ENCODE data around the gene DNAH11.

DNAH11 gene

DNA sequence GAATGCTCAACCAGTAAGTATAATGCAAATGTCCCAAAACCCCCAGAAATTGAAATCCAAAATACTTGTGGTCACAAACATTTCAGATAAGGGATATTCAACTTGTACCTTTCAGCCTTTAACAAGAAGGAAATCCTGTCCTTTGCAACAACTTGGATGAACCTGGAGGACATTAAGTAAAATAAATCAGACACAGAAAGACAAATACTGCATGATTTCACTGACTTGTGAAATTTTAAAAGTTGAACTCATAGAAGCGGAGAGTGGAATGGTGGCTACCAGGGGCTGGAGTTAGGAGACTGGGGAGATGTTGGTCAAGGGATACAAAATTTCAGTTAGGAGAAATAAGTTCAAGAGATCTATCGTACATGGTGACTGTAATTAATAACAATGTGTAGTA, 187.6 kb downstream of the DNAH11 start:
- no peak for TF ChIP-seq ZBTB7A (IDR thresholded peaks at IDR 0.05; ENCODE audit: low read depth)
- no peak for TF ChIP-seq RAD21 (IDR thresholded peaks at IDR 0.05; ENCODE audit: low read depth)
- no peak for TF ChIP-seq TCF12 (IDR thresholded peaks at IDR 0.05; ENCODE audit: low read depth)
- no peak for TF ChIP-seq TAF1 (IDR thresholded peaks at IDR 0.05; ENCODE audit: low read depth)
- TF ChIP-seq NFIC (IDR thresholded peaks at IDR 0.05), result no peak
- no peak for TF ChIP-seq EP300 (IDR thresholded peaks at IDR 0.05; ENCODE audit: borderline replicate concordance)
- no peak for TF ChIP-seq YY1 (IDR thresholded peaks at IDR 0.05; ENCODE audit: low read depth)
- TF ChIP-seq, protein P1, sequence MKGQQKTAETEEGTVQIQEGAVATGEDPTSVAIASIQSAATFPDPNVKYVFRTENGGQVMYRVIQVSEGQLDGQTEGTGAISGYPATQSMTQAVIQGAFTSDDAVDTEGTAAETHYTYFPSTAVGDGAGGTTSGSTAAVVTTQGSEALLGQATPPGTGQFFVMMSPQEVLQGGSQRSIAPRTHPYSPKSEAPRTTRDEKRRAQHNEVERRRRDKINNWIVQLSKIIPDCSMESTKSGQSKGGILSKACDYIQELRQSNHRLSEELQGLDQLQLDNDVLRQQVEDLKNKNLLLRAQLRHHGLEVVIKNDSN (IDR thresholded peaks at IDR 0.05), result no peak
- no peak for TF ChIP-seq CEBPB (IDR thresholded peaks at IDR 0.05)
- TF ChIP-seq EGR1 (IDR thresholded peaks at IDR 0.05), result no peak
- no peak for TF ChIP-seq FOXM1 (IDR thresholded peaks at IDR 0.05; ENCODE audit: borderline replicate concordance, low read depth)
- no peak for TF ChIP-seq CREB1 (IDR thresholded peaks at IDR 0.05; ENCODE audit: low read depth)
- TF ChIP-seq, protein P2, sequence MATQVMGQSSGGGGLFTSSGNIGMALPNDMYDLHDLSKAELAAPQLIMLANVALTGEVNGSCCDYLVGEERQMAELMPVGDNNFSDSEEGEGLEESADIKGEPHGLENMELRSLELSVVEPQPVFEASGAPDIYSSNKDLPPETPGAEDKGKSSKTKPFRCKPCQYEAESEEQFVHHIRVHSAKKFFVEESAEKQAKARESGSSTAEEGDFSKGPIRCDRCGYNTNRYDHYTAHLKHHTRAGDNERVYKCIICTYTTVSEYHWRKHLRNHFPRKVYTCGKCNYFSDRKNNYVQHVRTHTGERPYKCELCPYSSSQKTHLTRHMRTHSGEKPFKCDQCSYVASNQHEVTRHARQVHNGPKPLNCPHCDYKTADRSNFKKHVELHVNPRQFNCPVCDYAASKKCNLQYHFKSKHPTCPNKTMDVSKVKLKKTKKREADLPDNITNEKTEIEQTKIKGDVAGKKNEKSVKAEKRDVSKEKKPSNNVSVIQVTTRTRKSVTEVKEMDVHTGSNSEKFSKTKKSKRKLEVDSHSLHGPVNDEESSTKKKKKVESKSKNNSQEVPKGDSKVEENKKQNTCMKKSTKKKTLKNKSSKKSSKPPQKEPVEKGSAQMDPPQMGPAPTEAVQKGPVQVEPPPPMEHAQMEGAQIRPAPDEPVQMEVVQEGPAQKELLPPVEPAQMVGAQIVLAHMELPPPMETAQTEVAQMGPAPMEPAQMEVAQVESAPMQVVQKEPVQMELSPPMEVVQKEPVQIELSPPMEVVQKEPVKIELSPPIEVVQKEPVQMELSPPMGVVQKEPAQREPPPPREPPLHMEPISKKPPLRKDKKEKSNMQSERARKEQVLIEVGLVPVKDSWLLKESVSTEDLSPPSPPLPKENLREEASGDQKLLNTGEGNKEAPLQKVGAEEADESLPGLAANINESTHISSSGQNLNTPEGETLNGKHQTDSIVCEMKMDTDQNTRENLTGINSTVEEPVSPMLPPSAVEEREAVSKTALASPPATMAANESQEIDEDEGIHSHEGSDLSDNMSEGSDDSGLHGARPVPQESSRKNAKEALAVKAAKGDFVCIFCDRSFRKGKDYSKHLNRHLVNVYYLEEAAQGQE (IDR thresholded peaks at IDR 0.05; ENCODE audit: low read depth), result no peak
- TF ChIP-seq TEAD4 (IDR thresholded peaks at IDR 0.05), result no peak
- TF ChIP-seq, protein P3, sequence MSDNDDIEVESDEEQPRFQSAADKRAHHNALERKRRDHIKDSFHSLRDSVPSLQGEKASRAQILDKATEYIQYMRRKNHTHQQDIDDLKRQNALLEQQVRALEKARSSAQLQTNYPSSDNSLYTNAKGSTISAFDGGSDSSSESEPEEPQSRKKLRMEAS (IDR thresholded peaks at IDR 0.05), result no peak

DNA sequence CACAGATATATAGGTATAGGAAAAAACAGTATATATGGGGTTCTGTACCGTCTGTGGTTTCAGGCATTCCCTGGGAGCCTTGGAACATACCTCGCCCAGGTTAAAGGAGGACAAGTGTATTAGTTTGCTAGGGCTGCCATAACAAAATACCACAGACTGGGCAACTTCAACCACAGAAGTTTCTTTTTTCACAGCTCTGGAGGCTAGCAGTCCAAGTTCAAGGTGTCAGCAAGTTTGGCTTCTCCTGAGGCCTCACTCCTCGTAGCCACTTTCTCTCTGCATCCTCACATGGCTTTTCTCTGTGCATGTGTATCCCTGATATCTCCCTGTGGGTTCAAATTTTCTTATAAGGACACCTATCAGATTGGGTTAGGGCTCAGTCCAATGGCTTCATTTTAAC, 189.1 kb downstream of the DNAH11 start:
- TF ChIP-seq FOXM1 (IDR thresholded peaks at IDR 0.05; ENCODE audit: borderline replicate concordance, low read depth), result no peak
- no peak for TF ChIP-seq ZBTB7A (IDR thresholded peaks at IDR 0.05; ENCODE audit: low read depth)
- TF ChIP-seq, protein P1 (IDR thresholded peaks at IDR 0.05), result no peak
- no peak for TF ChIP-seq YY1 (IDR thresholded peaks at IDR 0.05; ENCODE audit: low read depth)
- TF ChIP-seq, protein P2 (IDR thresholded peaks at IDR 0.05; ENCODE audit: low read depth), result no peak

DNA sequence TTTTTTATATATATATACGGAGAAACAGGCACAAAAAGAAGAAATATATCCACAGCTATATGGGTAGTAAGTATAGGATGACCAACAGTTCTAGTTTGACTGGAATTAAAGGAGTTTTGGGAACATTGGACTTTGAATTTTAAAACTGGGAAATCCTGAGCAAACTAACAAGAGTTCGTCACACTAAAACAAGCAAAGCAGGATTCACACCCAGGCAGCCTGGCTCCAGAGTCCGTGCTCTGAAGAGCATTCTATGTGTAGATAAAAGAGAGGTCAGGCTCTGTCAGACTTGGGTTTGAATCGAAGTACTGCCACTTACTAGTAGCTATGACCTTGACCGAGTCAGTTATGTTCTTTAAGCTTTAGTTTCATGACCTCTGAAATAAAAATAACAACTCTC, 191.0 kb downstream of the DNAH11 start:
- TF ChIP-seq ZBTB7A (IDR thresholded peaks at IDR 0.05; ENCODE audit: low read depth) (no peak), CEBPB (IDR thresholded peaks at IDR 0.05) (no peak)
- TF ChIP-seq, protein P1 (IDR thresholded peaks at IDR 0.05), result no peak
- TF ChIP-seq, protein P2 (IDR thresholded peaks at IDR 0.05; ENCODE audit: low read depth), result no peak

DNA sequence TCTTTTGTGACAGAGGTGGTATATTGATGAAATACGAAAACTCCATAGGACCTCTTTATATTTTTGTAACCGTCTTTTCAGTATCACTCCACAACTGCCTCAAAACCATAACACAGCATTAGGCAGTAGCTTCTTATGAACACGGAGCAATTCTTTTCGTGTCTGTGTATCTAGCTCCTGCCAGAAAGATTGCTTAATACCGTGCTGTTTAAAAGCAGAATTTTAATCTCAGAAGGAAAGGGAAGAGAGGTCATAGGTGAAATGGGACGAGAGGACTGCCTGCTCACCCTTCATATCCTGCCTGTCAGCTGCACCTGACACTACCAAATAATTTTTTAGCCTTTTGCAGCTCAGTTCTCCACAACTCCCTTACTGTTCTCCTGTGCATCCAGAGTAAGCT, 200.7 kb downstream of the DNAH11 start:
- no peak for TF ChIP-seq TCF12 (IDR thresholded peaks at IDR 0.05; ENCODE audit: low read depth)
- no peak for TF ChIP-seq TEAD4 (IDR thresholded peaks at IDR 0.05)
- no peak for TF ChIP-seq EGR1 (IDR thresholded peaks at IDR 0.05)
- no peak for TF ChIP-seq TAF1 (IDR thresholded peaks at IDR 0.05; ENCODE audit: low read depth)
- TF ChIP-seq, protein P1 (IDR thresholded peaks at IDR 0.05), result no peak
- TF ChIP-seq RAD21 (IDR thresholded peaks at IDR 0.05; ENCODE audit: low read depth), result no peak
- TF ChIP-seq CREB1 (IDR thresholded peaks at IDR 0.05; ENCODE audit: low read depth), result no peak
- TF ChIP-seq EP300 (IDR thresholded peaks at IDR 0.05; ENCODE audit: borderline replicate concordance), result no peak
- no peak for TF ChIP-seq FOXM1 (IDR thresholded peaks at IDR 0.05; ENCODE audit: borderline replicate concordance, low read depth)
- TF ChIP-seq, protein P2 (IDR thresholded peaks at IDR 0.05; ENCODE audit: low read depth), result no peak
- no peak for TF ChIP-seq YY1 (IDR thresholded peaks at IDR 0.05; ENCODE audit: low read depth)
- TF ChIP-seq, protein P3 (IDR thresholded peaks at IDR 0.05), result no peak
- TF ChIP-seq ZBTB7A (IDR thresholded peaks at IDR 0.05; ENCODE audit: low read depth), result no peak
- TF ChIP-seq CEBPB (IDR thresholded peaks at IDR 0.05), result no peak
- no peak for TF ChIP-seq NFIC (IDR thresholded peaks at IDR 0.05)

Data from Ishikawa (cell line).